GM18870 (cell line): ENCODE results near the gene STAMBPL1.
A peak's percentile ranks its signal among the peaks of the same experiment; 100 is the strongest.
"Not testable (repeated sequence)": the region's sequence is repeated elsewhere in the genome, so short reads cannot be mapped to it uniquely, and the experiment has no call there.

Source experiments
- ATAC-seq: cut with Tn5 transposase; IDR thresholded peaks from one replicate; pipeline ENCODE4 v1.9.1; 2021; ENCODE audit warnings: moderate library complexity; ENCODE audit not compliant: unreplicated experiment

The STAMBPL1 gene

GRCh38 chr10:88918191-88918905 lies 38.3 kb downstream of the STAMBPL1 start:
- no peak for ATAC-seq

DNA sequence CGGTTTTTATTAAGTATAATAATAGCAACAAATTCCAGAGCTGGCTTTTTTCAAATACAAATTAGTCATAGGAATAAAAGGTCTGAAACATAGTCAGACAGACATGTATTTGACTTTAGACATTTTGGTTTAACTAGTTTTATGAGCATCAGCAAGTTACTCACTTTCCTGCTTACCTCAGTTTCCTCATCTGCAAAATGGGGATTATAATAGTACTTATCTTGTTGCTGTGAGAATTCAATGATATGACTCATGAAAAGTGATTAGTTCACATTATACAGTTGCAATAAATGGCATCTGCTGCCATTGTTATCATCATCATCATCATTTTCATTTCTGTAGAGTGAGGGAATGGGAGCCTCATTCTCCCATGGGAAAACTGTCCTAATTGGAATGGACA lies 39.0 kb downstream of the STAMBPL1 start:
- ATAC-seq: no peak

DNA sequence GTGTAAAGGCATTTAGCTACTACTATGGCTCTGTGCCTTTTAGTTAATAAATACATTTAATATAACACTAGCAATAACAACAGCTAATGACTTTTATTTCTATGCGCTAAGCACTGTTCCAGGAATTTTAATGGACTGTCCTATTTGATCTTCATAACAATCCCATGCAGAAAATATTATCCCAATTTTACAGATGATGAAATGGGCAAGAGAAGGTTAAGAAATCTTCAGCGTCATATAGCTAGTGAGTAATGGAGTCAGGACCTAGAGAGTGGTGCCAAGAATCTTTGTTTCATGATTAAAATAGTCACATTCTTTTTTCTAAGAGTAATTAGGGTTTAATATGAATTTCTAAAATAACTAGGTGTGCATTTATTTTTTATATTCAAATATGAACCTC lies 40.2 kb downstream of the STAMBPL1 start:
- no peak for ATAC-seq

- no peak for ATAC-seq
Observed at GRCh38 chr10:88920986-88921593, 41.0 kb downstream of the STAMBPL1 start.

- ATAC-seq: no peak
Observed at GRCh38 chr10:88922041-88922440, 42.0 kb downstream of the STAMBPL1 start.

- no peak for ATAC-seq
Observed at GRCh38 chr10:88923520-88923919, 43.5 kb downstream of the STAMBPL1 start.

DNA sequence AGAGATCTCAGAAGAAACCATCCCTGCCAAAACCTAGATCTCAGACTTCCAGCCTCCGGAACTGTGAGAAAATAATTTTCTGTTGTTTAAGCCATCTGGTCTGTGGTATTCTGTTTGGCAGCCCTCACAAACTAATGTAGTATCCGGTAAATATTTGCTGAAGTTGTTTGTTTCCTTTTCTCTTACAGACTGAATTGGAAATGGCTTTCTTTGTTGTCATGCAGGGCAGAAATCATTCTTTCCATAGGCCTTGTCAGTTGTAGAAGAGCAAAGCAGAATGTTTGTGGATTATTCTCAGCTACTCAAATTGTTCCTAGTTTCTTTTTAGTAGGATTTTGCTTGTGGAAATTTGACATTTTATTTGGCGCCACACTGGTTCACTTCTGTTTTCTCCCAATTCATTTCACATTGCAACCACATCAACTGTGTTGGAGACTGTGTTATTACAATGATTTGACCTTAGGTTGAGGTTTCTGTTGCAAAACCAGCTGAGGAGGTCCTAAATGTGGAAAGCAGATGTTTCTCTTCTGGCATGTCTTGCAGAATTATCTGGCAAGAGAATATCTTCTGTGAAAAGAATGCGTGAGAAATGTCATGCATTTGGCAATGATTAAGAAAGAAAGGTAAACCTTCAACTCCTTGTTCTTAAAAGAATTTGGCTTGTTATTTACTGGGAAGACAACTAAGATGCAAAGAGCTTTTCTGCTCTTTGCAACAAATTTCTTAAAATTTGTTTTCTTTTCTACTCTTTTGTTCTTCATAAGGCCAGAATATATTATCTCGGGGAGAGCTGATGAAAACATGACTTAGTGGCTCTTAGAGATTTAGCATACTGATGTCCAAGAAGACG lies 46.7 kb downstream of the STAMBPL1 start:
- no peak for ATAC-seq

DNA sequence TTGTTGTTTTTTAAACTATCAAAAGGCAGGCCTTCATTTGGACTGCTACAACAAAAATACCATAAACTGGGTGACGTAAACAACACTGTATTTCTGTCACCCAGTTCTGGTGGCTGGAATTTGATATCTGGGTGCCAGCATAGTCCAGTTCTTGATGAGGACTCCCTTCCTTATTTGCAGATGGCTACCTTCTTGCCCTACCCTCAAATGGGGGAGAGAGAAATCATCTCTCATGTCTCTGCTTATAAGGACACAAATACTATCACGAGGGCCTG lies 47.3 kb downstream of the STAMBPL1 start:
- ATAC-seq: no peak

- ATAC-seq: no peak
Observed at GRCh38 chr10:88928254-88928653, 48.2 kb downstream of the STAMBPL1 start.

DNA sequence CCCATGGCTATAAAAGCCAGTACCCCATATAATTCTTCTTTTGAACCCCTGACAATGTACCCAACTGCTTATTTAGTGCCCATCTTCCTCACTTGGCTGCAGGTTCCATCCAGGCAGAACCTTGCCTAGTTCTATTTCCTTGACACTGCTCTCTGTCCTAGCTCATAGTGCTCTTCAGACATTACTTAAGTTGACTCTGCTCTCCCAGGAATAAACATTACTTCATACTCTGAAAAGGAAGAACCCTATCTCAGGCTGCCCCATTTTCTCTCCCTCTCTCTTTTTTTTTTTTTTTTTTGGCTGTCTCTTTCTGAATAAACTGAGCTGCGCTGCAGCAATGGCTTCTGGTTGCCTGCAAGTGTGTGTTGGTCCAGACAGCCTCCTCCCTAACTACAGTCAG lies 51.5 kb downstream of the STAMBPL1 start:
- no peak for ATAC-seq

DNA sequence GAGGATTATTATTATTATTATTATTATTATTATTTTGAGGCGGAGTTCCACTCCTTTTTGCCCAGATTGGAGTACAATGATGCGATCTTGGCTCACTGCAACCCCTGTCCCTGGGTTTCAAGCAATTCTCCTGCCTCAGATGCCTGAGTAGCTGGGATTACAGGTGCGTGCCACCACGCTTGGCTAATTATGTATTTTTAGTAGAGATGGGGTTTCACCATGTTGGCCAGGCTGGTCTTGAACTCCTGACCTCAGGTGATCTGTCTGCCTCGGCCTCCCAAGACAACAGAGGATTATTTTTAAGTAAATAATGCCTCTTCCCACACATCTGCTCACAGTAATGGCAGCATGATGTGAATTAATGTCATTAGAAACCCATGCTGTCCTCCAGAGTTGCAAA lies 52.0 kb downstream of the STAMBPL1 start:
- ATAC-seq: not testable (repeated sequence)

DNA sequence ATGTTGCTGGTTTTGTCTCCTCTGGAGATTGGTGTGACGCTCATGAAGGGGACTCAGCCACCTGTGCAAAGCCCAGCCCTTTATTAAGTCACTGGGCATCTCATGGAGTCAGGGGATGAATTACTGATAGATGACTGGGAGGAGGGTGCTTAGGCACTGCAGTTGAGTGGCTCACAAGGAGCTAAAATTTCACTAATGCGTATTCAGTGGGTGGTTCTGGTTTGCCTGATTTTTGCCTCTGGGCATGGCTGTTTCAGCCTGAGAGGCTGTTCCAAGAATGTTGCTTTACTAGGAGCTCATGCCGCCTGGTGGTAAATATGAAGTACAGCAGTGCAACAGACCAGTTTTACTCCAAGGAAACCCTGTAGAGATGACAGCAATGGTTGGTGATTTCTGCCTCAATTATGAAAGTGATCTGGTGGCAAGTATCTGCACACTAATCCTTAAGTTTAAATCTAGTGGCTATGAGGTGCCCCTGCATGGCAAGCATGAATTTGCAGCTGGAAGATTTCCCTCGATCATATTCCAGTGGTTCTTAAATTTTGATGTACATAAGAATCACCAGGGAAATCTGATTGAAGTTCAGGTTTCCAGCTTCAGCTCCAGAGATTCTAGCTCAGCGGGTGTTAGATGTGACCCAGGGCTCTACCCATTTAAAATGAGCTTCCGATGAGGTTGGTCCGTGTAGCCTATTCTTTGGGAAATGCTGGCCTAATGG lies 52.7 kb downstream of the STAMBPL1 start:
- ATAC-seq: peak; percentile 49

DNA sequence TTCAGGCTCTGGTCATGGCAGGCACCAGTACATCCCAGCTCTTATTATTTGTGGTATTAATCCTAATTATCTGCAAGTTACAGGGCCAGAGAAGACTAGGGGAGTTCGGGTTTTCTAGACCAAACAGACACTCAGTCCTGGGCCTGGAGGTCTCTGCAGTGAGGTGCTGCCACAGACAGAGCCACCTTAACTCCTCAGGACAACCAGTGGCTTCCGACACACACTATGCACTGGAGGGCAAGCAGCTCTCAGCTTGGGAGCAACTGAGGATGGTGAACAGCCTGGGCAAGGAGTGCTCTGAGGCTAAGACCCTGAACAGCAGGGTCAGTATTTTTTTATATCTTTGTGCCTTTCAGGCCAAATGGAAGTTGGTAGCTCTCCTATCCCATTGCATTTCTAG lies 53.5 kb downstream of the STAMBPL1 start:
- ATAC-seq: no peak

- no peak for ATAC-seq
Observed at GRCh38 chr10:88934900-88935672, 55.0 kb downstream of the STAMBPL1 start.

- no peak for ATAC-seq
Observed at GRCh38 chr10:88936656-88937055, 56.6 kb downstream of the STAMBPL1 start.

GRCh38 chr10:88938039-88938438 lies 58.0 kb downstream of the STAMBPL1 start:
- no peak for ATAC-seq

GRCh38 chr10:88938938-88939337 lies 58.9 kb downstream of the STAMBPL1 start:
- no peak for ATAC-seq

- no peak for ATAC-seq
Observed at GRCh38 chr10:88941026-88941425, 61.0 kb downstream of the STAMBPL1 start.

GRCh38 chr10:88943778-88944177 lies 63.7 kb downstream of the STAMBPL1 start:
- ATAC-seq: no peak

- no peak for ATAC-seq
Observed at GRCh38 chr10:88944813-88945212, 64.8 kb downstream of the STAMBPL1 start.

GRCh38 chr10:88946200-88946599 lies 66.2 kb downstream of the STAMBPL1 start:
- no peak for ATAC-seq
